HCT116 (cell line): ENCODE results near the gene HMX3. TPM values are rescaled to one million over a fixed set of nuclear protein-coding genes. Genes with fewer than 3 reads are reported as not detected.

ENCODE experiments used
- ATAC-seq: fragments of 200-7000 bp; cut with Tn5 transposase; 2 replicates; pipeline ENCODE4 v1.9.1; 2020; ENCODE audit warnings: mild to moderate bottlenecking, moderate library complexity
- BruUV-seq: library from RNA; stranded (reverse); fragments of 400-500 nt; replicated peaks from 2 replicates; lab custom pipeline; 2021; lab: Mats Ljungman, UMichigan
- CTCF ChIA-PET: fragments of 300-600 bp; sonication (Branson Sonifier 250); formaldehyde crosslinking; loops from one replicate; lab custom pipeline; 2021; ENCODE audit warnings: antibody characterized with exemption; lab: Charles Lee
- POLR2A ChIA-PET: fragments of 300-600, 350-600 bp; sonication (Branson Sonifier 250); formaldehyde crosslinking; loops from one replicate; lab custom pipeline; 2021; ENCODE audit warnings: antibody characterized with exemption; lab: Charles Lee
- RAD21 ChIA-PET, 2 experiments: fragments of 300-600 bp; sonication (Branson Sonifier 250); formaldehyde crosslinking; loops; one replicate each; lab custom pipeline; 2023; ENCODE audit warnings: low total read pairs in 2 of 2; ENCODE audit not compliant: uncharacterized antibody in 2 of 2, unreplicated experiment in 2 of 2, low non-redundant PET in 1 of 2; lab: Charles Lee
- DNase-seq: peaks from one replicate; pipeline ENCODE4 v3.0.0-alpha.2; 2010; ENCODE audit warnings: low read depth, low spot score
- H2AFZ ChIP-seq: fragments of 200-600 bp; shearing (Covaris generic), sonication (generic); 2 replicates; pipeline ENCODE4 v1.6.1; 2017; ENCODE audit warnings: low read depth, mixed run types, mixed read lengths, antibody characterized with exemption, low read length; ENCODE audit not compliant: poor library complexity, severe bottlenecking
- H3K27ac ChIP-seq: 2 replicates; pipeline ENCODE4 v1.5.1; 2012; ENCODE audit warnings: low read depth, low read length
- H3K27me3 ChIP-seq: fragments of 200-600 bp; sonication (generic); 2 replicates; pipeline ENCODE4 v1.6.1; 2016; ENCODE audit warnings: mixed run types, low read length, mixed read lengths; ENCODE audit not compliant: insufficient read depth
- H3K36me3 ChIP-seq, 2 experiments: fragments of 200-500 bp in 1 of 2; fragments of 200-600 bp in 1 of 2; sonication (Bioruptor generic) in 1 of 2; sonication (generic) in 1 of 2; 2 replicates each; pipeline versions ENCODE4 v1.5.1 to v1.6.1; 2014 to 2016; ENCODE audit warnings: low read length in 2 of 2, inconsistent platforms in 1 of 2, mixed read lengths in 1 of 2, mixed run types in 1 of 2; ENCODE audit not compliant: insufficient read depth in 2 of 2, control insufficient read depth in 1 of 2
- H3K4me1 ChIP-seq, 2 experiments: fragments of 200-600 bp in 1 of 2; sonication (generic) in 1 of 2; 2 replicates each; pipeline versions ENCODE4 v1.5.1 to v1.6.1; 2012 to 2017; ENCODE audit warnings: low read length in 2 of 2, inconsistent platforms in 1 of 2, mild to moderate bottlenecking in 1 of 2, mixed read lengths in 1 of 2, mixed run types in 1 of 2, moderate library complexity in 1 of 2; ENCODE audit not compliant: insufficient read depth in 2 of 2, control insufficient read depth in 1 of 2
- H3K4me2 ChIP-seq: fragments of 200-600 bp; sonication (generic); 2 replicates; pipeline ENCODE4 v1.6.1; 2017; ENCODE audit warnings: mixed run types, low read length, mixed read lengths
- H3K4me3 ChIP-seq, 2 experiments: fragments of 200-600 bp in 1 of 2; sonication (generic) in 1 of 2; replicated peaks in 1 of 2; 2 replicates each; pipeline ENCODE4 v1.5.1; 2011 to 2016; ENCODE audit warnings: low read length in 2 of 2, control low read depth in 1 of 2, low read depth in 1 of 2, mild to moderate bottlenecking in 1 of 2, mixed read lengths in 1 of 2, mixed run types in 1 of 2
- H3K79me2 ChIP-seq: fragments of 200-600 bp; sonication (generic); 2 replicates; pipeline ENCODE4 v1.6.1; 2017; ENCODE audit warnings: mild to moderate bottlenecking, mixed run types, low read length, moderate library complexity, mixed read lengths; ENCODE audit not compliant: insufficient read depth
- H3K9ac ChIP-seq: fragments of 200-600 bp; sonication (generic); 2 replicates; pipeline ENCODE4 v1.6.1; 2016; ENCODE audit warnings: low read length, mixed read lengths
- H3K9me2 ChIP-seq: fragments of 200-600 bp; sonication (generic), shearing (Covaris generic); 2 replicates; pipeline ENCODE4 v1.6.1; 2017; ENCODE audit warnings: mixed run types, mild to moderate bottlenecking, moderate library complexity; ENCODE audit not compliant: insufficient read depth
- H3K9me3 ChIP-seq, 2 experiments: fragments of 200-500 bp in 1 of 2; fragments of 200-600 bp in 1 of 2; sonication (Bioruptor generic) in 1 of 2; sonication (generic) in 1 of 2; 2 replicates each; pipeline ENCODE4 v1.6.1; 2014 to 2017; ENCODE audit warnings: low read length in 2 of 2, mixed read lengths in 2 of 2, inconsistent platforms in 1 of 2, low read depth in 1 of 2, mild to moderate bottlenecking in 1 of 2, mixed run types in 1 of 2, moderate library complexity in 1 of 2; ENCODE audit not compliant: control insufficient read depth in 1 of 2, insufficient read depth in 1 of 2
- H4K20me1 ChIP-seq: fragments of 200-600 bp; sonication (generic), shearing (Covaris generic); 2 replicates; pipeline ENCODE4 v1.6.1; 2017; ENCODE audit warnings: mixed run types, mild to moderate bottlenecking, moderate library complexity; ENCODE audit not compliant: insufficient read depth
- CEBPB ChIP-seq: IDR thresholded peaks from 2 replicates; pipeline ENCODE4 v1.6.1; 2012; ENCODE audit warnings: low read depth
- EZH2 ChIP-seq: fragments of 200-600 bp; sonication (generic); IDR thresholded peaks from 2 replicates; pipeline ENCODE4 v1.6.1; 2017; ENCODE audit warnings: antibody characterized with exemption, mixed run types
- EZH2phosphoT487 ChIP-seq: fragments of 200-600 bp; IDR thresholded peaks from 2 replicates; pipeline ENCODE4 v1.6.1; 2018; ENCODE audit warnings: antibody characterized with exemption, borderline replicate concordance
- JUND ChIP-seq: IDR thresholded peaks from 2 replicates; pipeline ENCODE4 v1.6.1; 2012
- SP1 ChIP-seq: IDR thresholded peaks from 2 replicates; pipeline ENCODE4 v1.6.1; 2012; ENCODE audit warnings: low read depth
- TCF7L2 ChIP-seq: IDR thresholded peaks from 2 replicates; pipeline ENCODE4 v1.7.0; 2011; ENCODE audit warnings: borderline replicate concordance, inconsistent platforms; ENCODE audit not compliant: insufficient read depth, insufficient read length; ENCODE audit errors: extremely low read depth
- ZNF274 ChIP-seq: fragments of 200-500 bp; sonication (Bioruptor generic); IDR thresholded peaks from 2 replicates; pipeline ENCODE4 v1.6.1; 2014; ENCODE audit warnings: mild to moderate bottlenecking, low read depth, low read length, inconsistent platforms
- intact Hi-C: fragments of 100-400 bp; cut with micrococcal nuclease; formaldehyde crosslinking; loops from 2 replicates; pipeline ENCODE4 v1.10.0; 2022
- total RNA-seq: library from RNA; stranded (reverse); gene quantifications from one replicate; pipeline ENCODE4 v1.2.1, GENCODE V29; 2021; ENCODE audit not compliant: unreplicated experiment
- TF ChIP-seq, protein P1 (sequence below), 3 experiments: fragments of 200-600 bp in 1 of 3; sonication (generic) in 1 of 3; IDR thresholded peaks in 2 of 3; conservative IDR thresholded peaks in 1 of 3; 2 replicates each; pipeline ENCODE4 v1.5.1; 2012 to 2017; ENCODE audit warnings: low read depth in 2 of 3, low read length in 2 of 3, antibody characterized with exemption in 1 of 3, borderline replicate concordance in 1 of 3, control low read depth in 1 of 3, mild to moderate bottlenecking in 1 of 3, mixed read lengths in 1 of 3, mixed run types in 1 of 3, moderate library complexity in 1 of 3; ENCODE audit not compliant: insufficient read depth in 1 of 3
- TF ChIP-seq, protein P2 (sequence below): IDR thresholded peaks from 2 replicates; pipeline ENCODE4 v1.6.1; 2012; ENCODE audit warnings: low read depth

HMX3 gene
- total RNA-seq, 1 experiment from 2014 or later, result not detected

DNA sequence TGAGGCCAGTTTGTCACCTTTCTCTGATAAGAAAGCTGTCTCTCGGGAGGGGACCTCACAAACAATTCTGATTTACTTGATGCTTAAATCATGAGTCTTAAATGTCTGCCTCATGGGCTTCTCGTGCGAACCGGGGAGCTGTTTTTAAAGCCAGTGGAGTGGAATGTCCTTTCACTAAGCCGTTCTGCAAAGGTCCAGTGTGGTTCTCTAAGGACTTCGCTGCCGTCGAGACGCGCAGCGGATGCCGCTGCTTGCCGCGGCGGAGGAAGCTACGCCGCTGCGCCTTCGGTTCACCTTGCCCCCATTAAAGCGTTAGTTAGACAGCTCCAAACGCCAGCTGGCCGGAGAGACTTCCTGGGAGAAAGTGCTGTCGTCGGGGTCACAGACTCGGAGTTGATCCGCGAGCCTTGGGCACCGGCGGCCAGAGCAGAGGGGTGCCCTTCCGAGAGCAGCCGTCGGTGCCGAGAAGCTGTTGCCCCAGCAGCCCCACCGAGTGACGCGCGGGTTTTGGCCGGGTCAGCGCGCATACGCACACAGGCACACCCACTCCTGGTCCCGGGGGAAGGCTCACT lies 1.3 kb upstream of the HMX3 start:
- Histone ChIP-seq H3K27ac (no peak overlapping the region; the same call in 1 of the 2 replicates), H4K20me1 (no peaks in the 10 kb centered on the region), H3K36me3 (no peaks in the 10 kb centered on the region), H3K4me1 (peaks cover 5 to 20% of the 10 kb centered on the region in 2 experiments; a peak in 2 of 4 replicates), H2AFZ (no peak overlapping the region), H3K9ac (no peak overlapping the region), H3K4me3 (no peak overlapping the region), H3K79me2 (no peaks in the 10 kb centered on the region), H3K9me2 (no peaks in the 10 kb centered on the region), H3K27me3 (no peaks in the 10 kb centered on the region), H3K4me2 (no peak overlapping the region), H3K9me3 (no peaks in the 10 kb centered on the region)
- ChIA-PET POLR2A (no interaction called here), RAD21 (no interaction called here), CTCF (interaction anchor here (1.1 to 2.2 kb wide), 3 partner anchors 10 to 424 kb away, joined by 3 to 9 read pairs (median 6); partner anchors contain the start of gene BUB3)
- intact Hi-C loops, result no loop called here
- DNase-seq, result no peak
- no peak for TF ChIP-seq CEBPB
- no peak for TF ChIP-seq JUND
- no peak for TF ChIP-seq SP1
- TF ChIP-seq EZH2, result no peak
- TF ChIP-seq EZH2phosphoT487, result no peak
- TF ChIP-seq, protein P1, sequence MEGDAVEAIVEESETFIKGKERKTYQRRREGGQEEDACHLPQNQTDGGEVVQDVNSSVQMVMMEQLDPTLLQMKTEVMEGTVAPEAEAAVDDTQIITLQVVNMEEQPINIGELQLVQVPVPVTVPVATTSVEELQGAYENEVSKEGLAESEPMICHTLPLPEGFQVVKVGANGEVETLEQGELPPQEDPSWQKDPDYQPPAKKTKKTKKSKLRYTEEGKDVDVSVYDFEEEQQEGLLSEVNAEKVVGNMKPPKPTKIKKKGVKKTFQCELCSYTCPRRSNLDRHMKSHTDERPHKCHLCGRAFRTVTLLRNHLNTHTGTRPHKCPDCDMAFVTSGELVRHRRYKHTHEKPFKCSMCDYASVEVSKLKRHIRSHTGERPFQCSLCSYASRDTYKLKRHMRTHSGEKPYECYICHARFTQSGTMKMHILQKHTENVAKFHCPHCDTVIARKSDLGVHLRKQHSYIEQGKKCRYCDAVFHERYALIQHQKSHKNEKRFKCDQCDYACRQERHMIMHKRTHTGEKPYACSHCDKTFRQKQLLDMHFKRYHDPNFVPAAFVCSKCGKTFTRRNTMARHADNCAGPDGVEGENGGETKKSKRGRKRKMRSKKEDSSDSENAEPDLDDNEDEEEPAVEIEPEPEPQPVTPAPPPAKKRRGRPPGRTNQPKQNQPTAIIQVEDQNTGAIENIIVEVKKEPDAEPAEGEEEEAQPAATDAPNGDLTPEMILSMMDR (IDR thresholded peaks at IDR 0.05 in 2 of 3, conservative IDR thresholded peaks at IDR 0.05 in 1 of 3; ENCODE audit: borderline replicate concordance in 1 of 3, insufficient read depth in 1 of 3, low read depth in 2 of 3, low read length in 2 of 3), result no peak
- no peak for TF ChIP-seq ZNF274
- no peak for TF ChIP-seq TCF7L2
- TF ChIP-seq, protein P2, sequence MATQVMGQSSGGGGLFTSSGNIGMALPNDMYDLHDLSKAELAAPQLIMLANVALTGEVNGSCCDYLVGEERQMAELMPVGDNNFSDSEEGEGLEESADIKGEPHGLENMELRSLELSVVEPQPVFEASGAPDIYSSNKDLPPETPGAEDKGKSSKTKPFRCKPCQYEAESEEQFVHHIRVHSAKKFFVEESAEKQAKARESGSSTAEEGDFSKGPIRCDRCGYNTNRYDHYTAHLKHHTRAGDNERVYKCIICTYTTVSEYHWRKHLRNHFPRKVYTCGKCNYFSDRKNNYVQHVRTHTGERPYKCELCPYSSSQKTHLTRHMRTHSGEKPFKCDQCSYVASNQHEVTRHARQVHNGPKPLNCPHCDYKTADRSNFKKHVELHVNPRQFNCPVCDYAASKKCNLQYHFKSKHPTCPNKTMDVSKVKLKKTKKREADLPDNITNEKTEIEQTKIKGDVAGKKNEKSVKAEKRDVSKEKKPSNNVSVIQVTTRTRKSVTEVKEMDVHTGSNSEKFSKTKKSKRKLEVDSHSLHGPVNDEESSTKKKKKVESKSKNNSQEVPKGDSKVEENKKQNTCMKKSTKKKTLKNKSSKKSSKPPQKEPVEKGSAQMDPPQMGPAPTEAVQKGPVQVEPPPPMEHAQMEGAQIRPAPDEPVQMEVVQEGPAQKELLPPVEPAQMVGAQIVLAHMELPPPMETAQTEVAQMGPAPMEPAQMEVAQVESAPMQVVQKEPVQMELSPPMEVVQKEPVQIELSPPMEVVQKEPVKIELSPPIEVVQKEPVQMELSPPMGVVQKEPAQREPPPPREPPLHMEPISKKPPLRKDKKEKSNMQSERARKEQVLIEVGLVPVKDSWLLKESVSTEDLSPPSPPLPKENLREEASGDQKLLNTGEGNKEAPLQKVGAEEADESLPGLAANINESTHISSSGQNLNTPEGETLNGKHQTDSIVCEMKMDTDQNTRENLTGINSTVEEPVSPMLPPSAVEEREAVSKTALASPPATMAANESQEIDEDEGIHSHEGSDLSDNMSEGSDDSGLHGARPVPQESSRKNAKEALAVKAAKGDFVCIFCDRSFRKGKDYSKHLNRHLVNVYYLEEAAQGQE, result no peak
- ATAC-seq, result no peak
- BruUV-seq, result no TSS peak
